ENCODE results near the gene MED9.

Gene MED9

GRCh38 chr17:17498606-17499301 is 22.0 kb downstream of the MED9 start:
- ChIA-PET POLR2A (no interaction called here), CTCF (interaction anchor here (0.7 to 7.0 kb wide), 9 partner anchors 9 to 146 kb away, joined by 3 to 172 read pairs (median 7); no protein-coding TSS in a partner anchor)
- DNase-seq (ENCODE audit: low read depth, low spot score): no peak
- H3K4me3 ChIP-seq (ENCODE audit: low read depth, low read length): no peak overlapping the region
- TF ChIP-seq CTCF (IDR thresholded peaks at IDR 0.05; ENCODE audit: insufficient read depth, low read length, missing control alignments): no peak

GRCh38 chr17:17499402-17500145 is 22.8 kb downstream of the MED9 start:
- DNase-seq (ENCODE audit: low read depth, low spot score): no peak
- TF ChIP-seq CTCF (IDR thresholded peaks at IDR 0.05; ENCODE audit: insufficient read depth, low read length, missing control alignments): no peak
- no peak overlapping the region for H3K4me3 ChIP-seq (ENCODE audit: low read depth, low read length)
- ChIA-PET POLR2A (no interaction called here), CTCF (interaction anchor here (0.6 to 7.0 kb wide), 11 partner anchors 9 to 147 kb away, joined by 3 to 111 read pairs (median 4); no protein-coding TSS in a partner anchor)

- DNase-seq (ENCODE audit: low read depth, low spot score): no peak
- ChIA-PET POLR2A (no interaction called here), CTCF (interaction anchor here (2.8 to 7.0 kb wide), 3 partner anchors 10 to 149 kb away, joined by 13 to 111 read pairs (median 18); no protein-coding TSS in a partner anchor)
- TF ChIP-seq CTCF (IDR thresholded peaks at IDR 0.05; ENCODE audit: insufficient read depth, low read length, missing control alignments): peak; percentile 39
- H3K4me3 ChIP-seq (ENCODE audit: low read depth, low read length): no peak overlapping the region
These were observed 24.3 kb downstream of the MED9 start for GRCh38 chr17:17500999-17501605.

- no peak for TF ChIP-seq CTCF (IDR thresholded peaks at IDR 0.05; ENCODE audit: insufficient read depth, low read length, missing control alignments)
- DNase-seq (ENCODE audit: low read depth, low spot score): no peak
- ChIA-PET POLR2A (no interaction called here), CTCF (interaction anchor here (0.9 to 1.2 kb wide), 3 partner anchors 13 to 147 kb away, joined by 3 to 4 read pairs (median 3); no protein-coding TSS in a partner anchor)
- no peak overlapping the region for H3K4me3 ChIP-seq (ENCODE audit: low read depth, low read length)
These were observed 26.2 kb downstream of the MED9 start for GRCh38 chr17:17502741-17503565.

- CTCF ChIA-PET: no interaction called here
These were observed 26.8 kb downstream of the MED9 start for GRCh38 chr17:17503566-17504130.

More at GRCh38 chr17:17503566-17504130, 26.8 kb downstream of the MED9 start:
- no peak for DNase-seq (ENCODE audit: low read depth, low spot score)
- no peak overlapping the region for H3K4me3 ChIP-seq (ENCODE audit: low read depth, low read length)
- TF ChIP-seq CTCF (IDR thresholded peaks at IDR 0.05; ENCODE audit: insufficient read depth, low read length, missing control alignments): no peak
- POLR2A ChIA-PET: no interaction called here

Measured in AG04449 (cell line).